C1 segment of cervical spinal cord (tissue), 14 donors: ENCODE data around the gene PJVK.
A peak's percentile ranks its signal among the peaks of the same experiment; 100 is the strongest.
"Not testable (repeated sequence)": the region's sequence is repeated elsewhere in the genome, so short reads cannot be mapped to it uniquely, and the experiment has no call there.

ENCODE experiments used
- DNase-seq, 14 donors: peaks; one replicate each; lab custom pipeline; 2025; lab: John Stamatoyannopoulos, UW

The PJVK gene

GRCh38 chr2:178429336-178429735 is 21.8 kb upstream of the PJVK start:
- DNase-seq = no peak

GRCh38 chr2:178436662-178437061 is 14.5 kb upstream of the PJVK start:
- DNase-seq = no peak

- DNase-seq = no peak
Measured at GRCh38 chr2:178441426-178441825, 9.8 kb upstream of the PJVK start.

GRCh38 chr2:178448968-178449661 is 2.1 kb upstream of the PJVK start:
- DNase-seq = no peak

- DNase-seq = peak in 4 of 14 donors; percentile 16 to 47 (median 22)
Measured at GRCh38 chr2:178449700-178450523, 1.3 kb upstream of the PJVK start.

GRCh38 chr2:178450524-178450773 is 729 bp upstream of the PJVK start:
- DNase-seq = peak in 1 of 14 donors; percentile 59

- DNase-seq = no peak
Measured at GRCh38 chr2:178452334-178452733, 1.2 kb downstream of the PJVK start.

GRCh38 chr2:178452870-178453269 is 1.7 kb downstream of the PJVK start:
- DNase-seq = no peak

GRCh38 chr2:178455947-178456346 is 4.8 kb downstream of the PJVK start:
- peak in 2 of 14 donors; percentile 2 to 3 for DNase-seq

GRCh38 chr2:178457390-178457886 is 6.3 kb downstream of the PJVK start:
- no peak for DNase-seq

GRCh38 chr2:178469219-178469849 is 18.2 kb downstream of the PJVK start:
- no peak for DNase-seq

GRCh38 chr2:178471313-178471712 is 20.1 kb downstream of the PJVK start:
- not testable (repeated sequence) for DNase-seq

- no peak for DNase-seq
Measured at GRCh38 chr2:178473373-178473772, 22.2 kb downstream of the PJVK start.

- DNase-seq = peak in 1 of 14 donors; percentile 7
Measured at GRCh38 chr2:178473931-178474330, 22.8 kb downstream of the PJVK start.

- DNase-seq = no peak
Measured at GRCh38 chr2:178474560-178474959, 23.4 kb downstream of the PJVK start.

- DNase-seq = no peak
Measured at GRCh38 chr2:178476477-178476876, 25.3 kb downstream of the PJVK start.

GRCh38 chr2:178477443-178478129 is 26.4 kb downstream of the PJVK start:
- no peak for DNase-seq

- DNase-seq = no peak
Measured at GRCh38 chr2:178478130-178478438, 26.9 kb downstream of the PJVK start.

GRCh38 chr2:178478439-178479274 is 27.5 kb downstream of the PJVK start, which contains the start of gene FKBP7:
Gene FKBP7, minus strand, starts transcription at chr2:178478600. Its CDS starts 101 bp downstream, at chr2:178478499.
- DNase-seq = peak; percentile 32 to 89 (median 83)

- peak in 2 of 14 donors; percentile 31 to 38 for DNase-seq
Measured at GRCh38 chr2:178479275-178479616, 28.1 kb downstream of the PJVK start.

GRCh38 chr2:178479758-178480226 is 28.6 kb downstream of the PJVK start:
- DNase-seq = no peak
